Epithelial cell of proximal tubule (primary cell): ENCODE measurements around the gene TMEM259. TPM values are rescaled to one million over a fixed set of nuclear protein-coding genes. Genes with fewer than 3 reads are reported as not detected.
"Not testable (repeated sequence)": the region's sequence is repeated elsewhere in the genome, so short reads cannot be mapped to it uniquely, and the experiment has no call there.

ENCODE experiments used
- DNase-seq: peaks from one replicate; pipeline ENCODE4 v3.0.0-alpha.2; 2011; ENCODE audit warnings: low read depth
- H3K4me3 ChIP-seq: 2 replicates; pipeline ENCODE4 v1.5.1; 2011; ENCODE audit warnings: low read depth, mild to moderate bottlenecking, low read length
- CTCF ChIP-seq: conservative IDR thresholded peaks from 2 replicates; pipeline ENCODE4 v1.5.1; 2012; ENCODE audit warnings: low read depth, mild to moderate bottlenecking, low read length
- total RNA-seq: library from RNA; depleted of rRNA; stranded (reverse); fragments of >200 nt; gene quantifications from 2 replicates; pipeline ENCODE4 v1.2.3, GENCODE V29; 2015

Gene TMEM259
- total RNA-seq, 1 donor from 2014 or later = 193 TPM

GRCh38 chr19:1035998-1036621, 15.2 kb upstream of the TMEM259 start:
- no peak overlapping the region for H3K4me3 ChIP-seq
- no peak for TF ChIP-seq CTCF
- no peak for DNase-seq

GRCh38 chr19:1032264-1032867, 11.4 kb upstream of the TMEM259 start:
- DNase-seq = no peak
- TF ChIP-seq CTCF = no peak
- H3K4me3 ChIP-seq = no peak overlapping the region

- peak overlapping the region; percentile 97 for H3K4me3 ChIP-seq
- DNase-seq = no peak
- no peak for TF ChIP-seq CTCF
These were observed 7.4 kb upstream of the TMEM259 start for GRCh38 chr19:1028062-1028926.

- H3K4me3 ChIP-seq = peak overlapping the region; percentile 97
- no peak for DNase-seq
- TF ChIP-seq CTCF = no peak
These were observed 6.7 kb upstream of the TMEM259 start for GRCh38 chr19:1027650-1028061.

GRCh38 chr19:1026783-1027649, 6.1 kb upstream of the TMEM259 start:
- TF ChIP-seq CTCF = no peak
- DNase-seq = no peak
- peak overlapping the region; percentile 97 for H3K4me3 ChIP-seq

- DNase-seq = no peak
- no peak for TF ChIP-seq CTCF
- peak within 1 kb of the TSS; percentile 97 for H3K4me3 ChIP-seq
These were observed 5.2 kb upstream of the TMEM259 start, which contains the start of gene CNN2 for GRCh38 chr19:1025960-1026782. CNN2 (plus strand) TSS chr19:1026608; CDS start chr19:1026662, 54 bp downstream.

GRCh38 chr19:1025080-1025479, 4.2 kb upstream of the TMEM259 start:
- not testable (repeated sequence) for DNase-seq, H3K4me3 ChIP-seq

- DNase-seq, H3K4me3 ChIP-seq: not testable (repeated sequence)
These were observed 2.9 kb upstream of the TMEM259 start for GRCh38 chr19:1023883-1024188.
